ENCODE measurements around the gene PGAM2.

DNA sequence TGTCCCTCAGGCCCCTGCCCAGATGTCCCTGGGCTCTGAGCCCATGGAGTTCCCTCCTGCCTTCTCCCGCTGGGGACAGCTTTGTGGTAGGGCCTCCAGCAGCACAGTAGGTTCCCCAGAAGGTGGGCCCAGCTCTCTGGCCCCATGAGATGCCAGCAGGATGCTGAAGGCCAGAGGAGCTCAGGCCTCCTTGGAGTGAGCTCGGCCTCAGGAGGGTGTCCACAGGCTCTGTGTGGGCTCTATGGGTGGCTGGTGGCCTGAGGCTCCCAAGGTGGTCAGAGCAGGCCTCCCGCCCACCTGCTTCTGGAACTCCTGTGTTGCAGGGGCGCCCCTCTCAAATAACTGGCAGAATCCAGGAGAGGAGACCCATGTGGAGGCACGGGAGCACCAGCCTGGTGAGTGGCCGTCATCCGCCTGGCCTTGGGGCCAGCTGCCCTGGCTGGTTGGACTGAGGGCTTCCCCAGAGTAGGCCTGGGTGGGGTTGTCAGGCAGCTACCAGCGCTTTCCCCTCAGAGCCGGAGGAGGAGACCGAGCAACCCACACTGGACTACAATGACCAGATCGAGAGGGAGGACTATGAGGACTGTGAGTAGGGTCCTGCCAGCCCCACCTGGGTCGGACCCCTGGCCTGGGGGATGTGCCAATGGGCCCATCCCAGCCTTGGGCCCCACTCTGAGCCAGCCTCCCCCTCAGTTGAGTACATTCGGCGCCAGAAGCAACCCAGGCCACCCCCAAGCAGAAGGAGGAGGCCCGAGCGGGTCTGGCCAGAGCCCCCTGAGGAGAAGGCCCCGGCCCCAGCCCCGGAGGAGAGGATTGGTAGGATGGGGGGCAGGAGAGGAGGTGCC, 42.0 kb upstream of the PGAM2 start:
- TF ChIP-seq CTCF (IDR thresholded peaks at IDR 0.05) (no peak), POLR2AphosphoS5 (IDR thresholded peaks at IDR 0.05) (no peak)

All from breast epithelium (tissue), 3 donors.